ENCODE measurements around the gene LOXHD1. TPM values are rescaled to one million over a fixed set of nuclear protein-coding genes. Genes with fewer than 3 reads are reported as not detected.

Gene LOXHD1
- total RNA-seq, 3 donors from 2014 or later, result 0.59 to 1.6 (median 0.80) TPM

DNA sequence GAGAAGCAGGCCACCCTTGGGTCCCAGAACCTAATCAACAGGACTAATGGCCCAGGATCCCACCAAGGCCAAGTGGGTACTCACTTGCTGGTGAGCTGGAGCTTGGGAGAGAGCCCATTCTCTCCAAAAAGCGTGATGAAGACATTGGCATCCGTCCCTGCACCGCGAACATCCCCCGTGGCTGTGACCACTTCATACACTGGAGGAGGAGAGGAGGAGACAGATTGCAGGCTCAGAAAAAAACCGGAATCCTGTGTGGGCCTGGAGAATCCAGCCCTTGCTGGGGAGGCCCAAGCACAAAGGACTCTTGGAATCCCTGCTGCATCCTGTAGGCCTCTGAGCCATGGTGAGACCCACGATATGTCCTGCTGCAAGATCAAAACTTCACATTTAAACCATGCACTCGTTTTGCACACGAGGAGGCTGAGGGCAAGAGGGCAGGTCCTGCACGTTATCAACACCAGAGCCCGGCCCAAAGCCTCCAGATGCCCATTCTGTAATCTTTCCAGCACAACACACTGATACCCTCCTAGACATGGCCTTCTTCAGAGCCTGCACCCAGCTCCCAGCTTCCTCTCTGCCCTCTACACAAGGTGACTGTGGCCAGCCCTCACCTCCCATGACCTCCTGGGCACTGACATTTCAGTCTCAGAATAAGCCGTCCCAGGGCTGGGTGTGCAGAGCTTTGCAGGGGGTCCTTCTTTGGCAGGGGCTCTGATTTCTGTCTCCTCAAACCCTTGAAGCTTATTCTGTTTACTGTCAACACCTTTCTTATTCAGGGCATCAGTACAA, 7.8 kb downstream of the LOXHD1 start:
- H3K27me3 ChIP-seq, result no peaks in the 10 kb centered on the region
- no peaks in the 10 kb centered on the region for H3K9me3 ChIP-seq
- no peak overlapping the region for H3K4me3 ChIP-seq
- no peaks in the 10 kb centered on the region for H3K4me1 ChIP-seq
- TF ChIP-seq, protein P1, sequence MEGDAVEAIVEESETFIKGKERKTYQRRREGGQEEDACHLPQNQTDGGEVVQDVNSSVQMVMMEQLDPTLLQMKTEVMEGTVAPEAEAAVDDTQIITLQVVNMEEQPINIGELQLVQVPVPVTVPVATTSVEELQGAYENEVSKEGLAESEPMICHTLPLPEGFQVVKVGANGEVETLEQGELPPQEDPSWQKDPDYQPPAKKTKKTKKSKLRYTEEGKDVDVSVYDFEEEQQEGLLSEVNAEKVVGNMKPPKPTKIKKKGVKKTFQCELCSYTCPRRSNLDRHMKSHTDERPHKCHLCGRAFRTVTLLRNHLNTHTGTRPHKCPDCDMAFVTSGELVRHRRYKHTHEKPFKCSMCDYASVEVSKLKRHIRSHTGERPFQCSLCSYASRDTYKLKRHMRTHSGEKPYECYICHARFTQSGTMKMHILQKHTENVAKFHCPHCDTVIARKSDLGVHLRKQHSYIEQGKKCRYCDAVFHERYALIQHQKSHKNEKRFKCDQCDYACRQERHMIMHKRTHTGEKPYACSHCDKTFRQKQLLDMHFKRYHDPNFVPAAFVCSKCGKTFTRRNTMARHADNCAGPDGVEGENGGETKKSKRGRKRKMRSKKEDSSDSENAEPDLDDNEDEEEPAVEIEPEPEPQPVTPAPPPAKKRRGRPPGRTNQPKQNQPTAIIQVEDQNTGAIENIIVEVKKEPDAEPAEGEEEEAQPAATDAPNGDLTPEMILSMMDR (IDR thresholded peaks at IDR 0.05), result no peak
- no peak for TF ChIP-seq POLR2AphosphoS5 (IDR thresholded peaks at IDR 0.05)
- no peak for TF ChIP-seq POLR2A (IDR thresholded peaks at IDR 0.05)
- H3K27ac ChIP-seq, result no peak overlapping the region
- no peak for DNase-seq (ENCODE audit: low spot score in 2 of 2)
- H3K36me3 ChIP-seq, result no peaks in the 10 kb centered on the region
- intact Hi-C loops (cut with DNase I; ENCODE audit: low total_unique reads), result no loop called here

DNA sequence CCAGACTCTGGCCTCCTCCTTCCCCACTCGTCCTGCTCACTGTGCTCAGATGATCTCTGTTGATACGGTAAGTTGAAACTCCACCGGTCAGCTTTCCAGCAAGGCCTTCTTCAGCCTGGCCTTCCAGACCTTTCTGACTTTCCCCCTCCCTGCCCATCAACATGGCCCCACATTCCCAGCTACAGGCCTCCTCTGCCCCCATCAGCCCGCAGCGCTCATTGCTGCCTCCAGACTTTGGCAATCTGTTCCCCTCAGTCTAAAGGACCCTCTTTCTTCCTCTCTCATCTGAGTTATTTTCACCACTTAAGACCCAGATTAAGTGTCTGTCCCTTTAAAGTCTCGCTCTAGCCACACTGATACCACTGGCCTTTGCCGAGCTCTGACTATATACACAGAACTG, 10.6 kb downstream of the LOXHD1 start:
- no peaks in the 10 kb centered on the region for H3K36me3 ChIP-seq
- no peaks in the 10 kb centered on the region for H3K27me3 ChIP-seq
- no peaks in the 10 kb centered on the region for H3K4me1 ChIP-seq
- H3K4me3 ChIP-seq, result no peak overlapping the region
- TF ChIP-seq, protein P1 (IDR thresholded peaks at IDR 0.05), result no peak
- TF ChIP-seq POLR2A (IDR thresholded peaks at IDR 0.05) (no peak), POLR2AphosphoS5 (IDR thresholded peaks at IDR 0.05) (no peak)
- intact Hi-C loops (cut with DNase I; ENCODE audit: low total_unique reads), result no loop called here
- H3K27ac ChIP-seq, result no peak overlapping the region
- H3K9me3 ChIP-seq, result no peaks in the 10 kb centered on the region
- DNase-seq (ENCODE audit: low spot score in 2 of 2), result no peak

DNA sequence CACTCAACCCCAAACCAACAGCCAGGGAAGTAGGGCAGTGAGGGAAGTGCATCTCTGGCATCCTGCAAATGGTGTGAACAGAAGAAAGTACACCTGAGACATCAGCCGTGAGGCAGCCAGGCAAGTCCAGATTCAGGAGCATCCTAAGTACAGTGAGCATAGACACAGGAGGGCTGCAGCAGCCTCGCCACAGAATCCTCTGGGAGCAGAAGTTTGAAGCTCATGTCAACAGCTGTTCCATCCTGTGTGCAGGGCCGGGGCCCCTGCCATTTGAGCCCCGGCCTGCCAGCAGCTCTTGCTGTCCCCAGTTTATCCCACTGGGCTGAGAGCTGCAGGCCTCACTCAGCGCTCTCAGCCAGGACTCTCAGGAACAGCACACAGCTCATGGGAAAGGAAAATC, 14.5 kb downstream of the LOXHD1 start:
- TF ChIP-seq, protein P1 (IDR thresholded peaks at IDR 0.05), result no peak
- TF ChIP-seq POLR2AphosphoS5 (IDR thresholded peaks at IDR 0.05) (no peak), POLR2A (IDR thresholded peaks at IDR 0.05) (no peak)
- no peak overlapping the region for H3K4me3 ChIP-seq
- H3K27me3 ChIP-seq, result no peaks in the 10 kb centered on the region
- no peaks in the 10 kb centered on the region for H3K36me3 ChIP-seq
- no peaks in the 10 kb centered on the region for H3K4me1 ChIP-seq
- no peak for DNase-seq (ENCODE audit: low spot score in 2 of 2)
- no peaks in the 10 kb centered on the region for H3K9me3 ChIP-seq
- intact Hi-C loops (cut with DNase I; ENCODE audit: low total_unique reads), result no loop called here
- H3K27ac ChIP-seq, result no peak overlapping the region

DNA sequence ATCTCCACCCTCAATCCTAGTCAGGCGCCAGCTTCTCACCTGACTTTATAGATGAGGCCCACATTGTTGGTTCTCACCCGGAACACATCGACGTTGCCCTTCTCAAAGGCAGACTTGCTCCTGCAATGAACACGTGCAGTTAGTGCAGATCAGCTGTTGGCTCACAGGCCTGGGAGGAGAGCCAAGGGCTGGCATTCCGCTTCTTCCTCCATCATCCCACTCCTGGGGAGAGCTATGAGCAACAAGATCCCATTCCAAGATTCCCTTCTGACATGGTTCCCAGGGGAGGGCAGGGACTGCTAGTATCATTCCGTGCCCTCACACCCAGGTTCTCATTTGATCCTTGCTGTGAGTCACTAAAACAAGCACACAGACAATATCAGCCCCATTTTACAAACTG, 15.1 kb downstream of the LOXHD1 start:
- Histone ChIP-seq H3K9me3 (no peaks in the 10 kb centered on the region), H3K27me3 (no peaks in the 10 kb centered on the region), H3K4me1 (no peaks in the 10 kb centered on the region), H3K36me3 (no peaks in the 10 kb centered on the region), H3K4me3 (no peak overlapping the region), H3K27ac (no peak overlapping the region)
- intact Hi-C loops (cut with DNase I; ENCODE audit: low total_unique reads), result no loop called here
- DNase-seq (ENCODE audit: low spot score in 2 of 2), result no peak
- no peak for TF ChIP-seq POLR2A (IDR thresholded peaks at IDR 0.05)
- TF ChIP-seq, protein P1 (IDR thresholded peaks at IDR 0.05), result no peak
- no peak for TF ChIP-seq POLR2AphosphoS5 (IDR thresholded peaks at IDR 0.05)

DNA sequence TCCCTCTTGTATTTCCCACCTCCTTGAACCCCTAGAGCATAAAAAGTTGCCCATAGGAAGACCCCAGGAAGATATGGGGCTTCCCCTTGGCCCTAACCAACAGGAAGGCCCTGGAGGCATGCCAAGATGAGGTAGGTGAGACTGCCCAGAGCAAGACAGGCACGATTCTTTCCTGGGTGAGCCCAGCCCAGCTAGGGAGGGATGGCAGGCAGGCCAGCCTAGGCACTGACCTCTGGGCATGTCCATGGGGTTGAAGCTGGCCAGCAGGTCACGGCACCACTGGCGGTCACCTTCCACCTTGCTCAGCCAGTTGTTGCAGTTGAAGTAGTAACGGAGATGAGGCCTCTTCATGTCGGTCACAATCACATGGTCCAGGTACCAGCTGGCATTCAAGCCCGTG, 17.6 kb downstream of the LOXHD1 start:
- no peaks in the 10 kb centered on the region for H3K9me3 ChIP-seq
- H3K27me3 ChIP-seq, result no peaks in the 10 kb centered on the region
- H3K36me3 ChIP-seq, result no peaks in the 10 kb centered on the region
- intact Hi-C loops (cut with DNase I; ENCODE audit: low total_unique reads), result no loop called here
- TF ChIP-seq POLR2AphosphoS5 (IDR thresholded peaks at IDR 0.05) (no peak), POLR2A (IDR thresholded peaks at IDR 0.05) (no peak)
- TF ChIP-seq, protein P1 (IDR thresholded peaks at IDR 0.05), result no peak
- H3K4me3 ChIP-seq, result no peak overlapping the region
- no peak overlapping the region for H3K27ac ChIP-seq
- DNase-seq (ENCODE audit: low spot score in 2 of 2), result no peak
- no peaks in the 10 kb centered on the region for H3K4me1 ChIP-seq
